Spinal cord (tissue), 10 donors: Measurements from ENCODE around the gene PALM. TPM values are rescaled to one million over a fixed set of nuclear protein-coding genes. Genes with fewer than 3 reads are reported as not detected.

Experiments used
- DNase-seq, 6 donors: peaks; one replicate each; pipeline versions ENCODE4 v3.0.0 to v3.0.0-alpha.2; 2013 to 2015; ENCODE audit warnings: low spot score in 6 of 6, low read depth in 4 of 6
- H3K27ac ChIP-seq: one replicate; pipeline ENCODE4 v1.5.1; 2013; ENCODE audit warnings: low read depth, low read length, control low read depth
- H3K27me3 ChIP-seq: one replicate; pipeline ENCODE4 v1.6.1; 2013; ENCODE audit warnings: low read length; ENCODE audit not compliant: control insufficient read depth, insufficient read depth
- H3K36me3 ChIP-seq: one replicate; pipeline ENCODE4 v1.6.1; 2013; ENCODE audit warnings: low read length; ENCODE audit not compliant: control insufficient read depth, insufficient read depth
- H3K4me1 ChIP-seq: one replicate; pipeline ENCODE4 v1.6.1; 2013; ENCODE audit warnings: low read length; ENCODE audit not compliant: control insufficient read depth, insufficient read depth
- H3K4me3 ChIP-seq: one replicate; pipeline ENCODE4 v1.5.1; 2013; ENCODE audit warnings: low read depth, low read length, control low read depth
- H3K9me3 ChIP-seq: one replicate; pipeline ENCODE4 v1.6.1; 2013; ENCODE audit warnings: low read length; ENCODE audit not compliant: control insufficient read depth, insufficient read depth
- WGBS: methylation state at CpG from one replicate; pipeline ENCODE4 v1.1.5; 2013; ENCODE audit warnings: missing lambda C conversion rate; ENCODE audit not compliant: insufficient coverage; 5-methylcytosine and 5-hydroxymethylcytosine counted together
- polyA plus RNA-seq, 2 donors: library from polyadenylated mRNA; unstranded; fragments of 120-200 nt; gene quantifications; one replicate each; pipeline ENCODE4 v1.2.1, GENCODE V29; 2013; ENCODE audit not compliant: insufficient read length in 2 of 2
- total RNA-seq, 2 donors: library from RNA; depleted of rRNA in 1 of 2; stranded (reverse); fragments of 120-200 nt in 1 of 2; fragments of >200 nt in 1 of 2; gene quantifications; one replicate each; pipeline versions ENCODE4 v1.2.3 to v1.2.4, GENCODE V29; 2013 to 2014
- donor health status: healthy.

Gene PALM
- total and polyA plus RNA-seq, 4 donors = 48.8 to 260 (median 155) TPM

- no peak overlapping the region for H3K4me3 ChIP-seq
- WGBS = 53% methylated on average over 15 of the region's 18 CpGs
- DNase-seq = no peak
- peaks cover 3% of the 10 kb centered on the region for H3K4me1 ChIP-seq
- H3K27ac ChIP-seq = no peak overlapping the region
- H3K9me3 ChIP-seq = no peaks in the 10 kb centered on the region
- H3K36me3 ChIP-seq = no peaks in the 10 kb centered on the region
- no peaks in the 10 kb centered on the region for H3K27me3 ChIP-seq
Observed at GRCh38 chr19:772730-773436, 64.1 kb downstream of the PALM start.

GRCh38 chr19:776549-776948 is 67.8 kb downstream of the PALM start:
- no peaks in the 10 kb centered on the region for H3K27me3 ChIP-seq
- WGBS = 75% methylated on average over 17 of the region's 18 CpGs
- DNase-seq = no peak
- peaks cover 6% of the 10 kb centered on the region for H3K4me1 ChIP-seq
- no peaks in the 10 kb centered on the region for H3K9me3 ChIP-seq
- H3K36me3 ChIP-seq = no peaks in the 10 kb centered on the region
- no peak overlapping the region for H3K4me3 ChIP-seq
- H3K27ac ChIP-seq = no peak overlapping the region

- no peak overlapping the region for H3K4me3 ChIP-seq
- 63% methylated on average over 36 of the region's 36 CpGs for WGBS
- peak overlapping the region; percentile 29 for H3K27ac ChIP-seq
- no peaks in the 10 kb centered on the region for H3K36me3 ChIP-seq
- H3K4me1 ChIP-seq = peaks cover 22% of the 10 kb centered on the region
- peak in 2 of 6 donors; percentile 23 to 54 for DNase-seq
- H3K27me3 ChIP-seq = peaks cover 9% of the 10 kb centered on the region
- H3K9me3 ChIP-seq = no peaks in the 10 kb centered on the region
Observed at GRCh38 chr19:778910-779653, 70.3 kb downstream of the PALM start.

DNA sequence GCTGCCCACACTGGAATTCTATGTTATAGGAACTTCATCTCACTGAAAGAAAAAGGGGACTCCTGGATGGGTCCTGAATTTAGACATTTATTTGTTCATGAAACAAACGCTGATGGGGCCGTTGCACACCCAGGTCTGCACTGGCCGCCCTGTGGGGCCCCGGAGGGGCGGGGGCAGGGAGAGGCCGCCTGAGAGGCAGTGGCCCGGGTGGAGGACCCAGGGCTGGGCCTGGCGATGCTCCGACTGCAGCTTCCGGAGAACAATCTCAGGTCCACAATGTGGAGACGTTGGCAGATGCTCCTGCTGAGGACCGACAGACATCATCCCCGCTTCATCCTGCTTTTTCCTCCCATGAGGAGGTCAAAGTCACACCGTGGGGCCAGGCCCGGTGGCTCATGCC is 72.2 kb downstream of the PALM start:
- Histone ChIP-seq H3K4me3 (no peak overlapping the region), H3K27me3 (peaks cover 9% of the 10 kb centered on the region), H3K27ac (no peak overlapping the region), H3K9me3 (no peaks in the 10 kb centered on the region), H3K36me3 (no peaks in the 10 kb centered on the region), H3K4me1 (peaks cover 22% of the 10 kb centered on the region)
- DNase-seq = no peak
- WGBS = 83% methylated on average over 15 of the region's 15 CpGs

- DNase-seq = no peak
- no peaks in the 10 kb centered on the region for H3K9me3 ChIP-seq
- 90% methylated on average over 15 of the region's 19 CpGs for WGBS
- H3K4me1 ChIP-seq = peaks cover 22% of the 10 kb centered on the region
- H3K36me3 ChIP-seq = no peaks in the 10 kb centered on the region
- H3K27me3 ChIP-seq = peaks cover 9% of the 10 kb centered on the region
- H3K27ac ChIP-seq = peak overlapping the region; percentile 71
- no peak overlapping the region for H3K4me3 ChIP-seq
Observed at GRCh38 chr19:781800-782184, 73.1 kb downstream of the PALM start.

DNA sequence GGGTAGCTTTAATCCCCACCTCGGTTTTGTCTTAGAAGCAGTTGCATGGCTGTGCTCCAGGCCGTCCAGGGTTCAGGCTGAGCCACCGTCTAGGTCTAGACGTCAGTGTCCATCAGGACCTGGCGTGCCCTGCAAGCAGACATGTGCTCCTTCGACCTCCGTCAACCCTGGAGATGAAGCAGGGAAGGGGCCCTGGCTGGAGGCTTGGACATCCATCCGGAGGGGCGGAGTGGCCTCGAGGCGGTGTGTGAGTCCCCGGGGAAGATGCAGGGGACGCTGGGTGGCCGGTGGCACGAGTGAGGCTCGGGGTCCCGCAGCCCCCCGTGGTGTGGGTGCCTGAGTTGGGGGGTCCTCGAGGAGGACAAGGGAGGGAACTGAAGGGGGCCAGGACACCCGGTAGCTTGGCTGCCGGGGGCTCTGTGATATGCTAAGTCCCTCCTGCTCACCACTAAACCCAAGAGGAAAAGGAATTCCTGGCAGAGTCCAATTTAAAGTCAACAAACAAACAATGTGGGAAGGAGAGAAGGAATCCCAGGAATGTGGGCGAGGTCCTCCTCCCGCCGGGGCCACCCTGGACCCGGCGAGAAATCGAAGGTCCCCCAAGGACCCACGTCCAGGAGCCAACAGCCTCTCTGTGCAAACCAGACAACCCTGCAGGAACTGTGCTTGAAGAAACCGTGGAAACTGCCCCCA is 73.6 kb downstream of the PALM start:
- H3K36me3 ChIP-seq = no peaks in the 10 kb centered on the region
- DNase-seq = peak in 1 of 6 donors; percentile 50
- peak overlapping the region; percentile 9 for H3K4me3 ChIP-seq
- peaks cover 9% of the 10 kb centered on the region for H3K27me3 ChIP-seq
- H3K9me3 ChIP-seq = no peaks in the 10 kb centered on the region
- WGBS = 21% methylated on average over 25 of the region's 29 CpGs
- H3K4me1 ChIP-seq = peaks cover 22% of the 10 kb centered on the region
- peak overlapping the region; percentile 71 for H3K27ac ChIP-seq

DNA sequence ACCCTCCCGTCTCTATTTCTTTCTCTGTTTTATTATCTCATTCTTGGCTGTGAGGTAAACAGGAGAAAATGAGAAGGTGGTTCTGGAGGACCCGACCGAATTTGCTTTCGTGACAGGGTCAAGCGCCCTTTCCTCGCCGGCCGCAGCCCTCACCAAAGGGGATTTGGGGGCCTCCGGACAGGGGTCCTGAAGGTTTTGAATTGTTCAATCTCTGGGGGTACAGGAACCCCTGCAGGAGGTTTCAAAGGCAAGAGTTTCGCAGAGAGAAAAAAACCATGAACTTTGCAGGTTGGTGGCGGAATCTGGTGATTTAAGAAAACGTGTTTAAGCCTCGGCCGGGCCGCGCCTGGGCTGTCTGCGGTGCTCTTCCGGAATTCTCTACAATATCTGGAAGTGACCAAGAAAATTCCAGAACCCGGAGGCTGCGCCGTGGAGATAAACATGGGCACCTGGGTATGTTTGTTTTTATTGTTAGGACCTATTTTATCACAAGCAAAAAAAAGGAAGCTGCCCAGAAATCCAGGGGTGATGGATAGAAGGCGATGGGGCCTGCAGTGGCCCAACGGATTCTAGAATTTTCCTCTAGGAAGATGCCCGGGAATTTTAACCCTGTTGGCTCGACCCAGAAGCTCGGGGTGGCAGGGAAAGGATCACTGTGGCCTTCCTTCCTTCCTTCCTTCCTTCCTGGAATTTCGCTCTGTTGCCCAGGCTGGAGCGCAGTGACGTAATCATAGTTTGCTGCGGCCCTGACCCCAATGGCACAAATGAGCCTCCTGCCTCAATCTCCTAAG is 74.3 kb downstream of the PALM start:
- no peak for DNase-seq
- WGBS = 75% methylated on average over 29 of the region's 30 CpGs
- Histone ChIP-seq H3K9me3 (no peaks in the 10 kb centered on the region), H3K4me1 (peaks cover 28% of the 10 kb centered on the region), H3K27ac (peak overlapping the region; percentile 71), H3K36me3 (no peaks in the 10 kb centered on the region), H3K4me3 (peak overlapping the region; percentile 9), H3K27me3 (peaks cover 9% of the 10 kb centered on the region)

DNA sequence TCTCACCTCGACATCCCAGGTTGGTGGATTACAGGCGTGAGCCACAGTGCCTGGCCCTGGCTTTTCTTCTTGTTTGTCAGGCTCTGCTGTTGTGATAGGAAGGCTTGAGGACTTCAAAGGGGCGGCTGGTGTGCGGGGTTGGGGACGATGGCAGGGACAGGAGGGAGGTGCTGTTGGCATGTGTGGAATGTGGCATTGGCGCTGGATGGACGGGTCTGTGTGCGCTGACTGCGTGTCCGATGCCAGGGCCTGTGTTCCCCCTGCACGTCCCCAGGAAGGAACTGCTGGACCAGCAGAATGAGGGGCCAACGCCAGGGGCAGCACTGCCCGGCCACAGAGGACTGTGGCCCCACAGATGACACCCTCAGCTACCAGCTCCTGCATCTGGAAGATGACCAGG is 75.8 kb downstream of the PALM start:
- DNase-seq = no peak
- Histone ChIP-seq H3K4me1 (peaks cover 37% of the 10 kb centered on the region), H3K9me3 (no peaks in the 10 kb centered on the region), H3K4me3 (no peak overlapping the region), H3K36me3 (no peaks in the 10 kb centered on the region), H3K27me3 (peaks cover 9% of the 10 kb centered on the region), H3K27ac (no peak overlapping the region)
- WGBS = 87% methylated on average over 13 of the region's 13 CpGs

GRCh38 chr19:787536-787935 is 78.8 kb downstream of the PALM start:
- Histone ChIP-seq H3K4me1 (peaks cover 46% of the 10 kb centered on the region), H3K27ac (no peak overlapping the region), H3K4me3 (no peak overlapping the region), H3K9me3 (no peaks in the 10 kb centered on the region), H3K27me3 (peaks cover 3% of the 10 kb centered on the region), H3K36me3 (no peaks in the 10 kb centered on the region)
- WGBS = 82% methylated on average over 14 of the region's 16 CpGs
- DNase-seq = no peak
